WERI-Rb-1 (cell line): Measurements from ENCODE around the gene TNFRSF14.

ENCODE experiments used
- DNase-seq: peaks from one replicate; pipeline ENCODE4 v3.0.0-alpha.2; 2020
- H3K27ac ChIP-seq: fragments of 250-450 bp; sonication (Bioruptor Pico); 2 replicates; pipeline ENCODE4 v1.5.1; 2020; ENCODE audit warnings: mild to moderate bottlenecking, moderate library complexity
- H3K27me3 ChIP-seq: fragments of 250-450 bp; sonication (Bioruptor Pico); 2 replicates; pipeline ENCODE4 v1.5.1; 2021; ENCODE audit warnings: mild to moderate bottlenecking, low read depth, moderate library complexity; ENCODE audit not compliant: insufficient read depth, severe bottlenecking
- H3K36me3 ChIP-seq: fragments of 250-450 bp; sonication (Bioruptor Pico); 2 replicates; pipeline ENCODE4 v1.5.1; 2020; ENCODE audit warnings: mild to moderate bottlenecking, moderate library complexity
- H3K4me3 ChIP-seq: 2 replicates; pipeline ENCODE4 v1.5.1; 2011; ENCODE audit warnings: low read depth, mild to moderate bottlenecking, control low read depth, low read length
- H3K9me3 ChIP-seq: fragments of 250-450 bp; sonication (Bioruptor Pico); 2 replicates; pipeline ENCODE4 v1.5.1; 2021; ENCODE audit warnings: mild to moderate bottlenecking, moderate library complexity; ENCODE audit not compliant: severe bottlenecking
- TF ChIP-seq, protein P1 (sequence below): IDR thresholded peaks from 2 replicates; pipeline ENCODE4 v1.5.1; 2011; ENCODE audit warnings: low read depth, mild to moderate bottlenecking, control low read depth, inconsistent platforms, low read length

Gene TNFRSF14

DNA sequence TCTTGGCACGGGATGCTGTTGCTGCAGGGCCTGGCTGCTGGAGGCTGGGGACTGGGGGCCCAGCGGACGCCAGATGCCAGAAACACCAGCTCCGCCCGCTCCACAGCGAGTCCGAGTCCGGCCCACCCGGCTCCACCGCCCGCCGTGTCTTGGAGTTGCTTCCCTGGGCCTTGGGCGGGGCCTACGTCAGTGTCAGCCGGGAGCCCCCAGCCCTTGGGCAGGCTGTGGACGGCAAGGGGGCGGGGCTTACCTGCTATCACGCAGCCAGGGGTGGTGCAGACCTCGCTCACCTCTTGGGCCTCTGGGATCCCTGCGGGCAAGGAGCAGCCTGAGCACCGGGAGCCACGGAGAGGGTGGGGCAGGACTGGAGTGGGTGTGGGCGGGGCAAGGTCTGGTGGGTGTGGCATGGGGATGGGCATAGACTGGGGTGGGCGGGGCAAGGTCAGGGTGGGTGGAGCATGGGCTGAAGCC lies 54.9 kb downstream of the TNFRSF14 start:
- no peaks in the 10 kb centered on the region for H3K36me3 ChIP-seq
- peaks cover 60% of the 10 kb centered on the region for H3K27me3 ChIP-seq
- no peak overlapping the region for H3K27ac ChIP-seq
- H3K9me3 ChIP-seq: peaks cover 19% of the 10 kb centered on the region
- peak; percentile 44 for DNase-seq
- H3K4me3 ChIP-seq: no peak overlapping the region
- TF ChIP-seq, protein P1, sequence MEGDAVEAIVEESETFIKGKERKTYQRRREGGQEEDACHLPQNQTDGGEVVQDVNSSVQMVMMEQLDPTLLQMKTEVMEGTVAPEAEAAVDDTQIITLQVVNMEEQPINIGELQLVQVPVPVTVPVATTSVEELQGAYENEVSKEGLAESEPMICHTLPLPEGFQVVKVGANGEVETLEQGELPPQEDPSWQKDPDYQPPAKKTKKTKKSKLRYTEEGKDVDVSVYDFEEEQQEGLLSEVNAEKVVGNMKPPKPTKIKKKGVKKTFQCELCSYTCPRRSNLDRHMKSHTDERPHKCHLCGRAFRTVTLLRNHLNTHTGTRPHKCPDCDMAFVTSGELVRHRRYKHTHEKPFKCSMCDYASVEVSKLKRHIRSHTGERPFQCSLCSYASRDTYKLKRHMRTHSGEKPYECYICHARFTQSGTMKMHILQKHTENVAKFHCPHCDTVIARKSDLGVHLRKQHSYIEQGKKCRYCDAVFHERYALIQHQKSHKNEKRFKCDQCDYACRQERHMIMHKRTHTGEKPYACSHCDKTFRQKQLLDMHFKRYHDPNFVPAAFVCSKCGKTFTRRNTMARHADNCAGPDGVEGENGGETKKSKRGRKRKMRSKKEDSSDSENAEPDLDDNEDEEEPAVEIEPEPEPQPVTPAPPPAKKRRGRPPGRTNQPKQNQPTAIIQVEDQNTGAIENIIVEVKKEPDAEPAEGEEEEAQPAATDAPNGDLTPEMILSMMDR: no peak

DNA sequence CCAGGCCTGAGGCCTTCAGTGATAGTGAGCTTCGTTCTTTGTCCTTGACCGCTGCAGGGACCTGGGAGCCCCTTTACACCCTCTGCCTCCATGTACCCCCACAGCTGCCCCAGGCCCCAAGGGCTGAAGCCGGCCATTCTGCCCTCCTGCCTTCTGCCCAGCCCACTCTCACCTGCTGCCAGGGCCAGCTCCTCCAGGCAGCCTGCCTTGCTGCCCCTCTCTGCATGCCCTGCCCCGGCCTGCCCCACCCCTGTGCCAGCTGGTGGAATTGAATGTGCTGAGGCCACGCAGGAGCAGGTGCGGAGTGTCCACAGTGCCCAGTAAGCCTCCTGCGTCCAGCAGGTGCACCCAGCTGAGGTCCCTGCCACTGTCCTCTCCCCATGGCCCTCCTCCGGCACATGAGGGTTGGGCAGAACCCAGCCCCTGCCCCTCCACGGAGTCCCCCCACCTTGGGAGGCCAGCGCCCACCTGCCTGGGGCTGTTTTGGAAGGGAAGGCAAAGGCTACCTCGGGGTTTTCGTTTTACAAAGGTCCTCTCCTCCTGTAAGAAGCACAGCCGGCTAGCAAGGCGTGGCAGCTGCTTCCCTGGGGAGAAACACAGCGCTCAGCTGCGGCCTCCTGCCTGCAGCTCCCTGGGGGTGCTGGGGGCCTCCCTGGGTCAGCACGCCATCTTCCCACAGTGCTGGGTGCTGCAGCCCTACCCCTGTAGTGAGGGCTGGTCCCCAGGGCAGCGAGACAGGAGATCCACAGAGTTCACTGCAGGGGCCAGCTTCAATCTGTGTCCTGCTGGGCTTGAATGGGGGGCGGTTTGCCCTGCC lies 55.7 kb downstream of the TNFRSF14 start:
- Histone ChIP-seq H3K9me3 (peaks cover 22% of the 10 kb centered on the region), H3K27me3 (peaks cover 66% of the 10 kb centered on the region), H3K36me3 (no peaks in the 10 kb centered on the region), H3K4me3 (no peak overlapping the region), H3K27ac (no peak overlapping the region)
- DNase-seq: no peak
- TF ChIP-seq, protein P1: no peak

DNA sequence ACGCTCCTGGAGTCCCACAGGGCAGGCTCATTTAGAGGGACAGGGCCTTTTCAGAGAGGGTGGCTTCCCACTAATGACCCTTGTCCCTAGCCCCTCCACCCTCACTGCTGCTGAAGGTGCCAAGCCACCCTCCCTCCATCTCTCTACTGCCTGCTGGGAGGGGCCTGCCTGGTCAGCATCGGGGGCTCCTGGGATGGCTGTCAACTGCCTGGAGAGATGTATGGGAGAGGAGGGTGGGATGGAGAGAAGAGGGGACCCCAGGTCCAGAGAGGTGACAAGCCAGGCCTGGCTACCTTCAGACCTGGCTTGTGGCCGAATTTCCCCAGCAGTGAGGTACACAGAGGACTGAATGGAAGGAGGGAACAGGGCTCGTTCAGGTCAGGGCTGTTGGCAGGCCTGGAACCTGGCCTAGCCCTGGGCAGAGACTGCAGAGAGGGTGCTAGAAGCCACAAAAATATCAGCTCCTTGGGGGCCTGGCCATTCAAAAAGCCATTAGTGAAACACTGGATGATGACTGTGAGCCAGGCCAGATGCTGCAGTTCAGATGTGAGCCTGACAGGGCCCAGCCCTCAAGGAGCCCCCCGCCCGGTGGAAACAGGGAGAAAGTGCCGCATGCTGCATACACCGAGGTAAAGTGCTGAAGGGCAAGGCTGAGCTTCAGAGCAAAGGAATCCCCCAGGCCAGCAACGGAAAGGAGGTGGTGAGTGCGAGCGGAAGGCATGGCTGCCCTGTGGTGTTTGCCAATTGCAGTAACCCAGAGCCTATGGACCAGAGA lies 56.6 kb downstream of the TNFRSF14 start:
- no peak for DNase-seq
- peaks cover 73% of the 10 kb centered on the region for H3K27me3 ChIP-seq
- no peaks in the 10 kb centered on the region for H3K36me3 ChIP-seq
- H3K27ac ChIP-seq: no peak overlapping the region
- peaks cover 22% of the 10 kb centered on the region for H3K9me3 ChIP-seq
- H3K4me3 ChIP-seq: no peak overlapping the region
- TF ChIP-seq, protein P1: no peak
